ENCODE measurements around the gene ZNF521.

DNA sequence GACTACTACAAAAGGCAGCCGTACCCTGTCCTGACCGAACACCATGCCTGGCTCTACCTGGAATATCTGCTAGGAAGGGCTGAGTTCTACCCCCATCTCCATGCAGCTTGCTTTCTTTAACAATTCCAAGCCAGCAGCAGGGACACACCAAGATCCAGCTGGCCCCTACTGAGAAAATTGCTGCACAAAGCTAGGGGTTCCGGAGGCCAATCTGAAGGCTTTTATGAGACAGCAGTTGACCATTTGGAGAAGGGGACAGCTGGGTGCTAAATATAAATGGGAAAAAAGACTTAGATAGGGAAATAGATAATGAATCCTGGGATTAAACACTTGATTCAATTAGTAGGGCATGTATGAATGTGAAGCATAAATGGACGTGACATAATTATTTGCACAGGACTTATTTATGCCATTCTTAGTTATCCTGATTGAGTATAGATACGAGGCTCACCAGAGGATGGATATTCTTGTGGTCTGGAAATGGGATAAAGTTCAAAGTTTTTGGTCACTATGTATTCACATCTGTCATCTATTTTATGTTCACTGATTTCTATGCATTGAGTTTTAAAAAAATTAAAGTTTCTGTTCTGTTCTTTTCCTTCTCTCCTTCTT lies 204.0 kb downstream of the ZNF521 start:
- no peak for TF ChIP-seq CTCF (IDR thresholded peaks at IDR 0.05; ENCODE audit: insufficient read depth, low read length, poor library complexity, severe bottlenecking)
- no peak for TF ChIP-seq EZH2phosphoT487 (conservative IDR thresholded peaks at IDR 0.05; ENCODE audit: low read length)

All from SU-DHL-6 (cell line).